ENCODE data around the gene ADARB2. TPM values are rescaled to one million over a fixed set of nuclear protein-coding genes. Genes with fewer than 3 reads are reported as not detected.

The ADARB2 gene
- total RNA-seq, 1 donor from 2014 or later, result 38.7 TPM

GRCh38 chr10:1685699-1686490, 51.4 kb downstream of the ADARB2 start:
- peaks cover 4% of the 10 kb centered on the region for H3K9me3 Mint-ChIP-seq (ENCODE audit: unreplicated experiment)
- TF ChIP-seq CTCF (IDR thresholded peaks at IDR 0.05), result no peak
- no peak overlapping the region for H3K27ac Mint-ChIP-seq (ENCODE audit: unreplicated experiment)
- no peaks in the 10 kb centered on the region for H3K4me1 Mint-ChIP-seq (ENCODE audit: unreplicated experiment)
- no peak overlapping the region for H3K4me3 Mint-ChIP-seq (ENCODE audit: unreplicated experiment)
- no peak for DNase-seq (ENCODE audit: extremely low spot score, unreplicated experiment)
- H3K36me3 Mint-ChIP-seq (ENCODE audit: unreplicated experiment), result peaks cover 2% of the 10 kb centered on the region
- no peaks in the 10 kb centered on the region for H3K27me3 Mint-ChIP-seq (ENCODE audit: unreplicated experiment)

GRCh38 chr10:1684991-1685390, 52.3 kb downstream of the ADARB2 start:
- peaks cover 4% of the 10 kb centered on the region for H3K9me3 Mint-ChIP-seq (ENCODE audit: unreplicated experiment)
- no peak for DNase-seq (ENCODE audit: extremely low spot score, unreplicated experiment)
- H3K27me3 Mint-ChIP-seq (ENCODE audit: unreplicated experiment), result no peaks in the 10 kb centered on the region
- no peak overlapping the region for H3K27ac Mint-ChIP-seq (ENCODE audit: unreplicated experiment)
- TF ChIP-seq CTCF (IDR thresholded peaks at IDR 0.05), result no peak
- H3K4me3 Mint-ChIP-seq (ENCODE audit: unreplicated experiment), result no peak overlapping the region
- H3K36me3 Mint-ChIP-seq (ENCODE audit: unreplicated experiment), result no peaks in the 10 kb centered on the region
- H3K4me1 Mint-ChIP-seq (ENCODE audit: unreplicated experiment), result no peaks in the 10 kb centered on the region

- Mint-ChIP-seq H3K27ac (ENCODE audit: unreplicated experiment) (no peak overlapping the region), H3K27me3 (ENCODE audit: unreplicated experiment) (no peaks in the 10 kb centered on the region), H3K4me1 (ENCODE audit: unreplicated experiment) (peaks cover 2% of the 10 kb centered on the region), H3K9me3 (ENCODE audit: unreplicated experiment) (peaks cover 4% of the 10 kb centered on the region), H3K36me3 (ENCODE audit: unreplicated experiment) (no peaks in the 10 kb centered on the region), H3K4me3 (ENCODE audit: unreplicated experiment) (no peak overlapping the region)
- TF ChIP-seq CTCF (IDR thresholded peaks at IDR 0.05), result no peak
- no peak for DNase-seq (ENCODE audit: extremely low spot score, unreplicated experiment)
Measured at GRCh38 chr10:1683649-1684048, 53.7 kb downstream of the ADARB2 start.

- Mint-ChIP-seq H3K4me3 (ENCODE audit: unreplicated experiment) (no peak overlapping the region), H3K27me3 (ENCODE audit: unreplicated experiment) (no peaks in the 10 kb centered on the region), H3K9me3 (ENCODE audit: unreplicated experiment) (peaks cover 4% of the 10 kb centered on the region), H3K36me3 (ENCODE audit: unreplicated experiment) (no peaks in the 10 kb centered on the region), H3K4me1 (ENCODE audit: unreplicated experiment) (peaks cover 2% of the 10 kb centered on the region), H3K27ac (ENCODE audit: unreplicated experiment) (no peak overlapping the region)
- TF ChIP-seq CTCF (IDR thresholded peaks at IDR 0.05), result no peak
- no peak for DNase-seq (ENCODE audit: extremely low spot score, unreplicated experiment)
Measured at GRCh38 chr10:1679821-1680650, 57.3 kb downstream of the ADARB2 start.

GRCh38 chr10:1678084-1678483, 59.2 kb downstream of the ADARB2 start:
- TF ChIP-seq CTCF (IDR thresholded peaks at IDR 0.05), result no peak
- Mint-ChIP-seq H3K9me3 (ENCODE audit: unreplicated experiment) (no peaks in the 10 kb centered on the region), H3K4me1 (ENCODE audit: unreplicated experiment) (peaks cover 2% of the 10 kb centered on the region), H3K27ac (ENCODE audit: unreplicated experiment) (no peak overlapping the region), H3K4me3 (ENCODE audit: unreplicated experiment) (no peak overlapping the region), H3K36me3 (ENCODE audit: unreplicated experiment) (no peaks in the 10 kb centered on the region), H3K27me3 (ENCODE audit: unreplicated experiment) (no peaks in the 10 kb centered on the region)
- DNase-seq (ENCODE audit: extremely low spot score, unreplicated experiment), result no peak
